Fibroblast of skin of right biceps (primary cell): ENCODE data around the gene EBF3.
"Not testable (repeated sequence)": the region's sequence is repeated elsewhere in the genome, so short reads cannot be mapped to it uniquely, and the experiment has no call there.

Source experiments
- DNase-seq: peaks from one replicate; pipeline ENCODE4 v3.0.0-alpha.2; 2013

The EBF3 gene

GRCh38 chr10:129926066-129927055, 37.7 kb downstream of the EBF3 start:
- DNase-seq: no peak

DNA sequence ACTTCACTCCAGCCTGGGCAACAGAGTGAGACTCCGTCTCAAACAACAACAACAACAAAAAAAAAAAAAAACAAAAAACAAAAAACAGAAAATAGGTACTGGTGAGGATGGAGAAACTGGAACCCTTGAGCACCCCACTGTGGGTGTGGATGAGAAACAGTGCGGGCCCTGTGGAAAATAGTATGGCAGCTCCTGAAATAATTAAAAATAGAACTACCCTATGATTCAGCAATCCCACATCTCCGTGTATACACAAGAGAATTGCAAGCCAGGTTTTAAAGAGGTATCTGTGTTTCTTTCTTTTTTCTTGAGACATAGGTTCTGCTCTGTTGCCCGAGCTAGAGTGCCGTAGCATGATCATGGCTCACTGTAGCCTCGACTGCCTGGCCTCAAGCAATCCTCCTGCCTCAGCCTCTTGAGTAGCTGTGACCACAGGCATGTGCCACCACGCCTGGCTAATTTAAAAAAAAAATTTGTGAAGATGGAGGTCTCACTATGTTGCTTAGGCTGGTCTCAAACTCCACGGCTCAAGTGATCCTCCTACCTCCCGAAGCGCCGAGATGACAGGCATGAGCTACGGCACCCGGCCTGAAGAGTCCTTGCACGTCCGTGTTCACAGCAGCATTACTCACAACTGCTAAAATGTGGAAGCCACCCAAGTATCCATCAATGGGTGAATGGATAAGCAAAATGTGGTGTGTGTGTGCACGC, 39.5 kb downstream of the EBF3 start:
- DNase-seq: no peak

GRCh38 chr10:129922598-129923123, 41.4 kb downstream of the EBF3 start:
- no peak for DNase-seq

GRCh38 chr10:129921801-129922597, 42.1 kb downstream of the EBF3 start:
- no peak for DNase-seq

DNA sequence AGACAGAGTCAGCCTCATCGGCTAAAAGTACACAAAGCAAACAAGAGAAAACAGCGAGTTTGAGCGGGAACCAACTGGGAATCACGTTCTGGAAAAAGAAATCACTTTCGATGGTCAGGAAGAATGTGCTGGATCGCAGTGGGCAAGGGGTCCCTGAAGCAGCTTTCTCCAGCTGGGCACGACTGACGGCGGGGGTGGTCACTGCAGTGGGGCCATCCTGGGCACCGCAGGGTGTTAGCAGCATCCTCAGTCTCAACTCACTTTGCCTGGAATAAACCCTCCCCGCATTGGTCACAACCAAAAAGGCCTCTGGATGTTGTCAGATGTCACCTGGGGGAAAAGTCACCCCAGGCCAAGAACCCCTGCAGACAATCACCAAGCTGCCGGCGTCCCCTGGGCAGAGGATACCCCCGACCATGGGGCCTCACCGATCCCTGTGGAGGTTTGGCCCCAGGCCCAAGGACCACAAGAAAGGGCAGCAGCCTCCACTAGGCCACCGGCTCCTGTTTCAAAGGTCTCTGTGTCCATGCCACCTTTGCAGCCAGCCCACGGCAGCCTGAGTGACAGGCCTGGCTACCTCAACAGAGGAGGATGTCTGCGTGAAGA, 42.9 kb downstream of the EBF3 start:
- no peak for DNase-seq

DNA sequence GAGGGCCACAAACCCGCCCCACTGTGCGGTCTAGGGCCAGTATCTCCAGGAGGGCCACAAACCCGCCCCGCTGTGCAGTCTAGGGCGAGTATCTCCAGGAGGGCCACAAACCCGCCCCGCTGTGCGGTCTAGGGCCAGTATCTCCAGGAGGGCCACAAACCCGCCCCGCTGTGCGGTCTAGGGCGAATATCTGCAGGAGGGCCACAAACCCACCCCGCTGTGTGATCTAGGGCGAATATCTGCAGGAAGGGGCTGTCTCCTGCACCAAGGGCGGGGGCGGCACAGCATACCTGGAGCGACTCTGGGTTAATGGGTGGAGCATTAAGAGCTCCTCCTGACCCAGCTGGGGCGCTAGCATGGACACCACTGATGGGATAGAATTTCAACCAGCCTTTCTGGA, 43.9 kb downstream of the EBF3 start:
- DNase-seq: not testable (repeated sequence)

GRCh38 chr10:129919358-129919757, 44.7 kb downstream of the EBF3 start:
- DNase-seq: no peak

GRCh38 chr10:129918836-129919235, 45.2 kb downstream of the EBF3 start:
- no peak for DNase-seq

DNA sequence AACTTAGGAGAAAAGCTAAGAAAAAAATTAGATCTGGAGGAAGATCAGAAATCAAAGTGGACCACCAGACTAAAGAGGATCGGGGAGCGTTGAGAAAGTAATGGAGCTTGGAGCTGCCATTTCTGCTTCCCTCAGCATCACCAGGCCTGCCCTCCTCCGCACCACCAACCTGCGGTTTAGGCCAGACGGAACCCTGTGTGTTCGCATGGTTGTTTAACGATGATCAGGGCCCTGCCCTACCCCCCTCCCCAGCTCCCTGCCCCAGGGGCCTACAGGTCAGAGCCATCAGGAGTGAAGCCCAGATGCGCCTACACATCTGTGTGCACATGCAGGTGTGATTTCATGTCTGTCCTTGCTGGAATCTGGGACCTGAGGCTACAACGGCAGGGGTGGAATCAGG, 45.7 kb downstream of the EBF3 start:
- no peak for DNase-seq

GRCh38 chr10:129917936-129918335, 46.1 kb downstream of the EBF3 start:
- no peak for DNase-seq

GRCh38 chr10:129916506-129916995, 47.5 kb downstream of the EBF3 start:
- DNase-seq: no peak

GRCh38 chr10:129915526-129916378, 48.3 kb downstream of the EBF3 start:
- no peak for DNase-seq

GRCh38 chr10:129914960-129915359, 49.1 kb downstream of the EBF3 start:
- DNase-seq: no peak

- DNase-seq: no peak
Observed at GRCh38 chr10:129914153-129914855, 49.8 kb downstream of the EBF3 start.

- DNase-seq: no peak
Observed at GRCh38 chr10:129912986-129913695, 50.9 kb downstream of the EBF3 start.

- peak; percentile 66 for DNase-seq
Observed at GRCh38 chr10:129912166-129912917, 51.7 kb downstream of the EBF3 start.

DNA sequence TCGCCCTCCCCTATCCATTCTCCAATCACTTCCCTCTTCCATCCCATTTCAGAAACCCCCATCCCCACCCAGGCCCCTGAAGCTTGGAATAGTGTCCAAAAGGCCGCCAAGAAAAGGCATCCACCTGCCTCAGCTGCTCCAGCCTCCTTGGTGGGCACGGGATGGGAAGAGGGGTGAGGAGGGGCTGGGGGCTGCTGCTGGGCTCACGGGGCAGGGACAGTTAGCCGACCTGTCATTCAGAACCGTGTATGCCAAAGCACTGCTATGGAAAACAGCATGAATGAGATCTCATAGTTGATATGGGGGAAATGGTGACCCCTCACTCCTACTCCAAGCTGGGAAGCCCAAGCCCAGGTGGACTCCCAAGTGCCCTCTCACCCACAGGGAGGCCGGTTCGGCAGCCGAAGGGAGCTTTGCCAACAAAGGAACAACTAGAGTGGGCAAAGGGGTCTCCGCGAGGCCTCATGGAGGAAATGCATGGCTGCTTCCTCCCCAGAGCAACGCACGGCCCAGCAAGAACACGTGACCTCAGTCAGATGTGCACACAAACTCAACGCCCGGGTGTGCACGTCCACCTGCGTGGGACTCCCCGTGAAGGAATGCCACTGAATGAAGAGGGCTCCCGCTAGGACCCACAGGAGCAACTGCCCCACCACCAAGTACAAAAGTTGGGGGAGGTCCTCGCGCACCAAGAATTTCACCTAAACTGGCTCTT, 52.5 kb downstream of the EBF3 start:
- no peak for DNase-seq

DNA sequence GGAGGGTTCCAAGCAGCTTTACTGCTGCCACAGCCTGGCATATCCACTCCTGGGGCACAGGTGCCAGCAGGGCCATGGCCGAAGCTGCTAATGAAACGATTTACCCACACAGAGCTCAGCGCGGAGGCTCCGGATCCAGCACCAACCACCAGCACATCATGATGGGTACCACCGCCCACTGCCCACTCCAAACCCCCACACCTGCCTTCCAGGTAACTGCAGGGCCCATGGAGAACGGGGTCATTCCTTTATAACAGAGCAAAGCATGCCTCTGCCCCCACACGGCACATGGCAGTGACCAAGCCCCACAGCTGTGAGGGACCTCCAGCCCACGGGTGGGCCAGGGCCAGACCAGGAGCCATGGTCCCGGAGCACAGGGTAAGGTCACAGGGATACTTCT, 53.2 kb downstream of the EBF3 start:
- DNase-seq: no peak
